GM21723 (cell line): Measurements from ENCODE around the gene PLCB1.

Experiments
- ATAC-seq: cut with Tn5 transposase; IDR thresholded peaks from one replicate; pipeline ENCODE4 v1.9.1; 2021; ENCODE audit warnings: mild to moderate bottlenecking, moderate library complexity; ENCODE audit not compliant: unreplicated experiment

Gene PLCB1

GRCh38 chr20:8525017-8525343 is 392.9 kb downstream of the PLCB1 start:
- no peak for ATAC-seq

- no peak for ATAC-seq
Measured at GRCh38 chr20:8526610-8527009, 394.5 kb downstream of the PLCB1 start.

GRCh38 chr20:8527998-8528723 is 396.1 kb downstream of the PLCB1 start:
- ATAC-seq: no peak

GRCh38 chr20:8530022-8530421 is 398.0 kb downstream of the PLCB1 start:
- no peak for ATAC-seq

GRCh38 chr20:8532169-8532568 is 400.1 kb downstream of the PLCB1 start:
- no peak for ATAC-seq

- no peak for ATAC-seq
Measured at GRCh38 chr20:8534368-8535160, 402.5 kb downstream of the PLCB1 start.

GRCh38 chr20:8535403-8536261 is 403.6 kb downstream of the PLCB1 start:
- ATAC-seq: peak; percentile 56

GRCh38 chr20:8536262-8536618 is 404.2 kb downstream of the PLCB1 start:
- no peak for ATAC-seq

- no peak for ATAC-seq
Measured at GRCh38 chr20:8540466-8540865, 408.4 kb downstream of the PLCB1 start.

- no peak for ATAC-seq
Measured at GRCh38 chr20:8542110-8542486, 410.0 kb downstream of the PLCB1 start.

GRCh38 chr20:8545212-8545611 is 413.1 kb downstream of the PLCB1 start:
- ATAC-seq: no peak

GRCh38 chr20:8547035-8547650 is 415.1 kb downstream of the PLCB1 start:
- no peak for ATAC-seq

GRCh38 chr20:8547968-8548588 is 416.0 kb downstream of the PLCB1 start:
- no peak for ATAC-seq

GRCh38 chr20:8549192-8549591 is 417.1 kb downstream of the PLCB1 start:
- no peak for ATAC-seq

- no peak for ATAC-seq
Measured at GRCh38 chr20:8557711-8558110, 425.6 kb downstream of the PLCB1 start.

- ATAC-seq: no peak
Measured at GRCh38 chr20:8562356-8562755, 430.3 kb downstream of the PLCB1 start.

GRCh38 chr20:8568075-8568474 is 436.0 kb downstream of the PLCB1 start:
- no peak for ATAC-seq

GRCh38 chr20:8569766-8570165 is 437.7 kb downstream of the PLCB1 start:
- ATAC-seq: no peak

GRCh38 chr20:8571611-8572010 is 439.5 kb downstream of the PLCB1 start:
- ATAC-seq: no peak

- no peak for ATAC-seq
Measured at GRCh38 chr20:8573686-8574085, 441.6 kb downstream of the PLCB1 start.

- no peak for ATAC-seq
Measured at GRCh38 chr20:8575114-8575513, 443.0 kb downstream of the PLCB1 start.
